Measurements from ENCODE around the gene EMD. TPM values are rescaled to one million over a fixed set of nuclear protein-coding genes. Genes with fewer than 3 reads are reported as not detected.

The EMD gene
- total and polyA plus RNA-seq, 2 donors (not counting 1 experiment from before 2014, with no cell fraction given): 81.7 to 132 TPM

DNA sequence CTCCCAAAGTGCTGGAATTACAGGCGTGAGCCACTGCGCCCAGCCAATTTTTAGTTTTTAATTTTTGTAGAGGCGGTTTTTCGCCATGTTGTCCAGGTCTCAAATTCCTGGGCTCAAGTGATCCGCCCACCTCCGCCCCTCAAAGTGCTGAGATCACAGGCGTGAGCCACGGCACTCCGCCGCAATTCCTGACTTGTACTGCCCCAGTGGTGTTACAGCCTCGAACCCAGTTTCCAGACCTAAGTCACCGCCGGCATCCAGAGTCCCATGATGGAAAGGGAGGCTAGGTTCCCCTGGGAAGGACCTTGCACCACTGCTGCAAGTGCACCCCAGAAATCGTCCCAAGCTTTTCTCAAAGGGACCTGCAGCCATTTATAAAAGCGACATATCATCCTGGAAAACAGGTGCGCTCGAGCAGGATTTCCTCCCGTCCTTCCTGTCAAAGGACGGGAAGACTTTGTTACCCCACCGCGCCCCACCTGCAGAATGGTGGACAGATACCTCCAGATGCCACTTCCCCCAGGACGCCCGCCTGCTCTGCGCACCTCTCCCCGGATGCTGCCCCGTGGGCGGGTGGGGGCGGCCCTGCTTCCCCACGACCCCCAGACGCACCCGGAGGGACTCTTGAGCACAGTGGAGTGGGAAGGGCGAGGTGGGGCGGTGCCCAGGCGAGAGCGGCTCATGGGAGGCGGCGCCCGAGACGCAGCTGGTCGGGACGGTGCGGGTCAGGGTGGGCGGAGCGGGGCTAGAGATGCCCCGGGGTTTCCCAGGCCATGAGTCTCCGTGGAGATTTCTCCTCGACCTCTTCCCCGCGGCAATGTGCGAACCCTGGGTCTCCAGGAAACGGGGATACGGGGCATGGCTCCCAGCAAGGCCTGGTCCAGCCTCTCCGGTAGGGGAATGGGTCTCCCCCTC lies 18.1 kb downstream of the EMD start:
- ChIA-PET POLR2A (interaction anchor here (0.6 to 3.4 kb wide), 19 partner anchors 10 to 977 kb away, joined by 3 to 31 read pairs (median 7); partner anchors contain the start of genes ARHGAP4, DNASE1L1, EMD and FAM3A), CTCF (interaction anchor here (0.8 to 3.2 kb wide), 4 partner anchors 23 to 136 kb away, joined by 3 to 17 read pairs (median 10); partner anchors contain the start of genes FLNA and SLC10A3)
- Histone ChIP-seq H3K9ac (ENCODE audit: low read length) (peak overlapping the region; percentile 86), H3K79me2 (ENCODE audit: control insufficient read depth, insufficient read depth, low read length) (no peaks in the 10 kb centered on the region), H3K27ac (ENCODE audit: low read length in 2 of 2) (peak overlapping the region; percentile 99 to 100), H3K36me3 (replicated peaks in 1 of 2; ENCODE audit: control extremely low read depth in 1 of 2, control insufficient read depth in 1 of 2, extremely low read depth in 1 of 2, insufficient read depth in 2 of 2, low read length in 1 of 2) (peaks cover 0 to 22% of the 10 kb centered on the region in 2 experiments), H4K20me1 (ENCODE audit: control insufficient read depth, insufficient read depth, low read length, poor library complexity, severe bottlenecking) (peaks cover 30% of the 10 kb centered on the region), H3K9me3 (ENCODE audit: control extremely low read depth in 1 of 3, control insufficient read depth in 2 of 3, insufficient read depth in 1 of 3, low read length in 2 of 3) (no peaks in the 10 kb centered on the region), H3K4me3 (ENCODE audit: control extremely low read depth in 1 of 5, extremely low read depth in 1 of 5, insufficient read depth in 1 of 5, low read depth in 2 of 5, low read length in 4 of 5) (peak overlapping the region; percentile 34 to 96 (median 78)), H3K27me3 (replicated peaks in 1 of 4; ENCODE audit: control extremely low read depth in 1 of 4, control insufficient read depth in 3 of 4, insufficient read depth in 4 of 4, low read length in 3 of 4) (no peaks in the 10 kb centered on the region), H2AFZ (ENCODE audit: insufficient read depth, low read depth, low read length, poor library complexity, severe bottlenecking) (peak overlapping the region; percentile 39), H3K4me2 (replicated peaks; ENCODE audit: low read depth, low read length, poor library complexity, severe bottlenecking) (peak overlapping the region; percentile 81), H3K4me1 (ENCODE audit: control insufficient read depth in 2 of 2, insufficient read depth in 2 of 2, low read length in 2 of 2) (peaks cover 12 to 20% of the 10 kb centered on the region in 2 donors)
- H3K4me1 Mint-ChIP-seq: peaks cover 17% of the 10 kb centered on the region
- 7% methylated on average over 27 of the region's 53 CpGs for WGBS (ENCODE audit: insufficient coverage)
- peak; percentile 82 for DNase-seq
- H3K4me3 Mint-ChIP-seq: peak overlapping the region; percentile 99
- peak overlapping the region; percentile 99 for H3K27ac Mint-ChIP-seq
- H3K27me3 Mint-ChIP-seq: no peaks in the 10 kb centered on the region
- no peaks in the 10 kb centered on the region for H3K9me3 Mint-ChIP-seq (ENCODE audit: insufficient read depth)
- intact Hi-C loops (cut with micrococcal nuclease): loop anchor here (5.0 kb wide), 2 partner anchors 95 to 120 kb away; partner anchors contain the start of genes FAM3A and SLC10A3
- ATAC-seq (ENCODE audit: low read depth): peak; percentile 64
- TF ChIP-seq EZH2 (IDR thresholded peaks at IDR 0.05; ENCODE audit: borderline replicate concordance, insufficient read depth, low read depth, low read length, poor library complexity, severe bottlenecking): no peak
- no peak for TF ChIP-seq CTCF (IDR thresholded peaks at IDR 0.05)

Data from B cell (primary cell).